ENCODE data around the gene FYN.

DNA sequence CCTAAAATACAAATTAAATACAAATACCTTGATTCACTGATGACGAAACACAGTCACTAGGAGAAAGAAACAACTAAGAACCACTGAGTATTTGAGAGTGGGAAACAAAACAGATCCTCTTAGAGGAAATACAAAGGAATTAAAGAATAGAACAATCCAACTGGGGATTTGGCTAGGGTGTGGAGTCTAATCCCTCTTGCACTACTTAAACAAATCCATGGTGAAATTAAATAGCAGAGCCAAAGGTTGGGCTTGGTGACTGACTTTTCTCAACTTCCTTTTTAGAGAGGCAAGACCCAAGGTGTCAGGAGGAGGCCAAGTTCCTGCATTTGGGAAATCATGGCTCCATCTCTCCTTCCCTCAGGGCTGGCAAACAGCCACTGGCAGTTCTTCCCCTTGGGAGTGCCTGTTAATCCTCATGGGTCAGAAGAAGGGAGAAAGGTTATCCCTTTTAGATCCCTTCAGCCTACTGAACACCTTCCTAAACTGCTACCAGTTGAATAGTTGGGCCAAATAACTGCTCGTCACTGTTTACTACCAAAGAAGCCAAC is 166.3 kb downstream of the FYN start:
- TF ChIP-seq, protein P1, sequence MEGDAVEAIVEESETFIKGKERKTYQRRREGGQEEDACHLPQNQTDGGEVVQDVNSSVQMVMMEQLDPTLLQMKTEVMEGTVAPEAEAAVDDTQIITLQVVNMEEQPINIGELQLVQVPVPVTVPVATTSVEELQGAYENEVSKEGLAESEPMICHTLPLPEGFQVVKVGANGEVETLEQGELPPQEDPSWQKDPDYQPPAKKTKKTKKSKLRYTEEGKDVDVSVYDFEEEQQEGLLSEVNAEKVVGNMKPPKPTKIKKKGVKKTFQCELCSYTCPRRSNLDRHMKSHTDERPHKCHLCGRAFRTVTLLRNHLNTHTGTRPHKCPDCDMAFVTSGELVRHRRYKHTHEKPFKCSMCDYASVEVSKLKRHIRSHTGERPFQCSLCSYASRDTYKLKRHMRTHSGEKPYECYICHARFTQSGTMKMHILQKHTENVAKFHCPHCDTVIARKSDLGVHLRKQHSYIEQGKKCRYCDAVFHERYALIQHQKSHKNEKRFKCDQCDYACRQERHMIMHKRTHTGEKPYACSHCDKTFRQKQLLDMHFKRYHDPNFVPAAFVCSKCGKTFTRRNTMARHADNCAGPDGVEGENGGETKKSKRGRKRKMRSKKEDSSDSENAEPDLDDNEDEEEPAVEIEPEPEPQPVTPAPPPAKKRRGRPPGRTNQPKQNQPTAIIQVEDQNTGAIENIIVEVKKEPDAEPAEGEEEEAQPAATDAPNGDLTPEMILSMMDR (IDR thresholded peaks at IDR 0.05): no peak
- no peak for TF ChIP-seq POLR2AphosphoS5 (IDR thresholded peaks at IDR 0.05)
- TF ChIP-seq POLR2A (IDR thresholded peaks at IDR 0.05; ENCODE audit: low read depth): no peak
- TF ChIP-seq EP300 (IDR thresholded peaks at IDR 0.05): no peak

All from esophagus muscularis mucosa (tissue), 4 donors.